Measurements from ENCODE around the gene NDEL1. TPM values are rescaled to one million over a fixed set of nuclear protein-coding genes. Genes with fewer than 3 reads are reported as not detected.

Gene NDEL1
- total and polyA plus RNA-seq, 10 donors, result 11.6 to 141 (median 81.9) TPM

GRCh38 chr17:8436169-8436843, 622 bp downstream of the NDEL1 start:
- Histone ChIP-seq H3K4me1 (peaks cover 16 to 56% (median 41%) of the 10 kb centered on the region in 6 donors), H3K9me3 (no peaks in the 10 kb centered on the region), H3K27me3 (replicated peaks in 1 of 7) (no peaks in the 10 kb centered on the region), H3K27ac (peak overlapping the region; percentile 98 to 100 (median 100)), H3K36me3 (peaks cover 0 to 29% (median 0%) of the 10 kb centered on the region in 6 donors), H3K4me3 (peak overlapping the region; percentile 61 to 95 (median 77))
- TF ChIP-seq CTCF (IDR thresholded peaks at IDR 0.05 in 8 of 11, conservative IDR thresholded peaks at IDR 0.05 in 3 of 11), result peak in 1 of 11 experiments; percentile 18
- TF ChIP-seq POLR2AphosphoS5 (IDR thresholded peaks at IDR 0.05), result no peak
- 0 to 2% (median 1%) methylated on average over 30 to 43 of the region's 43 CpGs for WGBS, 5 donors
- intact Hi-C loops (cut with DNase I; ENCODE audit: low total_unique reads), result no loop called here
- DNase-seq, result peak; percentile 95

GRCh38 chr17:8436844-8437171, 1.1 kb downstream of the NDEL1 start:
- peak overlapping the region; percentile 61 to 95 (median 77) for H3K4me3 ChIP-seq
- no peaks in the 10 kb centered on the region for H3K9me3 ChIP-seq
- TF ChIP-seq POLR2AphosphoS5 (IDR thresholded peaks at IDR 0.05) (no peak), CTCF (IDR thresholded peaks at IDR 0.05 in 8 of 11, conservative IDR thresholded peaks at IDR 0.05 in 3 of 11) (no peak), POLR2A (IDR thresholded peaks at IDR 0.05) (no peak)
- H3K27ac ChIP-seq, result peak overlapping the region; percentile 98 to 100 (median 100)
- H3K27me3 ChIP-seq (replicated peaks in 1 of 7), result no peaks in the 10 kb centered on the region
- H3K36me3 ChIP-seq, result peaks cover 0 to 29% (median 0%) of the 10 kb centered on the region in 6 donors
- H3K4me1 ChIP-seq, result peaks cover 20 to 61% (median 46%) of the 10 kb centered on the region in 6 donors
- intact Hi-C loops (cut with DNase I; ENCODE audit: low total_unique reads), result no loop called here
- WGBS, 5 donors, result 14 to 26% (median 20%) methylated on average over 5 of the region's 5 CpGs
- no peak for DNase-seq

- H3K27ac ChIP-seq, result no peak overlapping the region
- no peak for TF ChIP-seq POLR2A (IDR thresholded peaks at IDR 0.05)
- no peak for TF ChIP-seq CTCF (IDR thresholded peaks at IDR 0.05 in 8 of 11, conservative IDR thresholded peaks at IDR 0.05 in 3 of 11)
- no peak for TF ChIP-seq POLR2AphosphoS5 (IDR thresholded peaks at IDR 0.05)
- H3K4me3 ChIP-seq, result no peak overlapping the region
- intact Hi-C loops (cut with DNase I; ENCODE audit: low total_unique reads), result no loop called here
- H3K9me3 ChIP-seq, result no peaks in the 10 kb centered on the region
- no peak for DNase-seq
- WGBS, 5 donors, result 69 to 78% (median 72%) methylated on average over 5 of the region's 5 CpGs
- H3K36me3 ChIP-seq, result peaks cover 0 to 29% (median 0%) of the 10 kb centered on the region in 6 donors
- peaks cover 27 to 77% (median 57%) of the 10 kb centered on the region in 6 donors for H3K4me1 ChIP-seq
- H3K27me3 ChIP-seq (replicated peaks in 1 of 7), result no peaks in the 10 kb centered on the region
Observed at GRCh38 chr17:8438441-8438840, 2.8 kb downstream of the NDEL1 start.

- WGBS, 5 donors, result 95 to 99% (median 96%) methylated on average over 3 of the region's 3 CpGs
- Histone ChIP-seq H3K36me3 (peaks cover 0 to 41% (median 9%) of the 10 kb centered on the region in 6 donors), H3K4me3 (no peak overlapping the region), H3K27ac (no peak overlapping the region), H3K27me3 (replicated peaks in 1 of 7) (no peaks in the 10 kb centered on the region), H3K9me3 (no peaks in the 10 kb centered on the region), H3K4me1 (peaks cover 27 to 90% (median 63%) of the 10 kb centered on the region in 6 donors)
- DNase-seq, result no peak
- no peak for TF ChIP-seq CTCF (IDR thresholded peaks at IDR 0.05 in 8 of 11, conservative IDR thresholded peaks at IDR 0.05 in 3 of 11)
- no peak for TF ChIP-seq POLR2A (IDR thresholded peaks at IDR 0.05)
- no peak for TF ChIP-seq POLR2AphosphoS5 (IDR thresholded peaks at IDR 0.05)
- intact Hi-C loops (cut with DNase I; ENCODE audit: low total_unique reads), result no loop called here
Observed at GRCh38 chr17:8439681-8440080, 4.0 kb downstream of the NDEL1 start.

Measured in spleen (tissue), 11 donors.